ENCODE results near the gene NELL2. TPM values are rescaled to one million over a fixed set of nuclear protein-coding genes. Genes with fewer than 3 reads are reported as not detected.

Gene NELL2
- total and polyA plus RNA-seq, 4 donors = 1.1 to 3.8 (median 1.2) TPM; not detected in 1

GRCh38 chr12:44819884-44820283 lies 56.2 kb downstream of the NELL2 start:
- H3K36me3 ChIP-seq (ENCODE audit: control insufficient read depth in 1 of 2, insufficient read depth in 2 of 2, low read length in 1 of 2) = no peaks in the 10 kb centered on the region
- no peaks in the 10 kb centered on the region for H3K9me3 ChIP-seq (ENCODE audit: control insufficient read depth, low read length)
- H3K27ac ChIP-seq (ENCODE audit: low read depth in 1 of 2, low read length in 2 of 2) = no peak overlapping the region
- no peak overlapping the region for H3K4me3 ChIP-seq (ENCODE audit: low read length in 2 of 2)
- WGBS, 2 donors = 77 to 82% methylated on average over 4 of the region's 4 CpGs
- no peaks in the 10 kb centered on the region for H3K27me3 ChIP-seq (ENCODE audit: control insufficient read depth in 1 of 2, insufficient read depth in 2 of 2, low read length in 1 of 2)
- H3K4me1 ChIP-seq (ENCODE audit: control insufficient read depth in 1 of 2, insufficient read depth in 2 of 2, low read length in 2 of 2) = no peaks in the 10 kb centered on the region
- intact Hi-C loops (cut with DNase I) = no loop called here
- DNase-seq (no peak), ATAC-seq (ENCODE audit: low FRiP score) (no peak)

DNA sequence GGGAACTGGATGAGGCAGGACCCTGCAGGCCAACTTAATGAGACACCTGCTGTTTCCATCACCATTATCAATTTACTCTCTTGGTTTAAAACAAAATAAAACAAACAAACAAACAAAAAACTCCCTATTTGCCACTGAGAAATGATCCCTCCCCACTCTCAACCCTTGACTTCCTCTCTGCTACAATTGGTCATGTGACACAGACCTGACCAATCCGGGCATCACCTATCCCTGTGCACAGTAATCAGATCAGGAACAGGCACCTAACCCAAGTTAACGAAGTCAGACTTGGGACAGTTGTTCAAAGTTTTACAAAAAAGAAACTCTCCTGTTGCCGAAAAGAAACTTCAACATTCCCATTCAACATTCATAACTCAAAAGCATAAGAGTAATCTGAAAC lies 58.4 kb downstream of the NELL2 start:
- intact Hi-C loops (cut with DNase I) = no loop called here
- Histone ChIP-seq H3K4me3 (ENCODE audit: low read length in 2 of 2) (no peak overlapping the region), H3K4me1 (ENCODE audit: control insufficient read depth in 1 of 2, insufficient read depth in 2 of 2, low read length in 2 of 2) (no peaks in the 10 kb centered on the region), H3K36me3 (ENCODE audit: control insufficient read depth in 1 of 2, insufficient read depth in 2 of 2, low read length in 1 of 2) (no peaks in the 10 kb centered on the region), H3K27me3 (ENCODE audit: control insufficient read depth in 1 of 2, insufficient read depth in 2 of 2, low read length in 1 of 2) (no peaks in the 10 kb centered on the region), H3K27ac (ENCODE audit: low read depth in 1 of 2, low read length in 2 of 2) (no peak overlapping the region), H3K9me3 (ENCODE audit: control insufficient read depth, low read length) (no peaks in the 10 kb centered on the region)
- ATAC-seq (ENCODE audit: low FRiP score) = no peak
- WGBS, 2 donors = 88 to 93% methylated on average over 3 of the region's 3 CpGs
- no peak for DNase-seq

DNA sequence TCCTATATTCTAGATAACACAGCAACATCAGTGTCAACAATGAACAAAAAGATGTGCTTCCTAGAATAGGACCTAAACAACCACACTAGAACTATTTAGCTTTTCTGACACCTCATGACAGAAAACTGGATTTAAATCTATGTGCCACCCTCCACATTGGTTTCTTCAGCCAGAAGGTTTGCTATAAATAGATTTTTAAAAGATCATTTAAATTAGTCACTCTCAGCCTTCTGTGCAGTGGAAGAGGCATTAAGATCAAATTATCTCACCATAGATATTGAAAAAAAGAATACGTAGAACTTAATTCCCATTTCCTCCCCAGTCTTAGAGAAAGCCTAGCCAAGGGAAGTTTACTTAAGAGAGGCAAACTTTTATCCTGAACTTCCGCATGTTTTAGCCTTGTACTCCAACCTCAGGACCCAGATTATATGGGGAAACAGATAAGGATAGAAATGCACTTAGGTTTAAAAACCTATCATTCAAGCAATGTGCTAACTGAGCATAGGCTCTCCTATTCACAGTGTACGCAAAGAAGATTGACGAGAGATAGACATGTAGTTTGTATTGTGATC lies 59.6 kb downstream of the NELL2 start:
- intact Hi-C loops (cut with DNase I) = no loop called here
- no peak overlapping the region for H3K27ac ChIP-seq (ENCODE audit: low read depth in 1 of 2, low read length in 2 of 2)
- WGBS, 2 donors = 58 to 63% methylated on average over 4 of the region's 4 CpGs
- H3K9me3 ChIP-seq (ENCODE audit: control insufficient read depth, low read length) = no peaks in the 10 kb centered on the region
- no peaks in the 10 kb centered on the region for H3K4me1 ChIP-seq (ENCODE audit: control insufficient read depth in 1 of 2, insufficient read depth in 2 of 2, low read length in 2 of 2)
- no peaks in the 10 kb centered on the region for H3K27me3 ChIP-seq (ENCODE audit: control insufficient read depth in 1 of 2, insufficient read depth in 2 of 2, low read length in 1 of 2)
- ATAC-seq (ENCODE audit: low FRiP score) = no peak
- H3K36me3 ChIP-seq (ENCODE audit: control insufficient read depth in 1 of 2, insufficient read depth in 2 of 2, low read length in 1 of 2) = no peaks in the 10 kb centered on the region
- DNase-seq = no peak
- no peak overlapping the region for H3K4me3 ChIP-seq (ENCODE audit: low read length in 2 of 2)

- no peak for ATAC-seq (ENCODE audit: low FRiP score)
- Histone ChIP-seq H3K4me1 (ENCODE audit: control insufficient read depth in 1 of 2, insufficient read depth in 2 of 2, low read length in 2 of 2) (no peaks in the 10 kb centered on the region), H3K9me3 (ENCODE audit: control insufficient read depth, low read length) (no peaks in the 10 kb centered on the region), H3K27me3 (ENCODE audit: control insufficient read depth in 1 of 2, insufficient read depth in 2 of 2, low read length in 1 of 2) (no peaks in the 10 kb centered on the region), H3K4me3 (ENCODE audit: low read length in 2 of 2) (no peak overlapping the region), H3K36me3 (ENCODE audit: control insufficient read depth in 1 of 2, insufficient read depth in 2 of 2, low read length in 1 of 2) (no peaks in the 10 kb centered on the region), H3K27ac (ENCODE audit: low read depth in 1 of 2, low read length in 2 of 2) (no peak overlapping the region)
- intact Hi-C loops (cut with DNase I) = no loop called here
- DNase-seq = no peak
- 97 to 100% methylated on average over 1 of the region's 1 CpG for WGBS, 2 donors
Observed at GRCh38 chr12:44812062-44812461, 64.1 kb downstream of the NELL2 start.

- Histone ChIP-seq H3K27ac (ENCODE audit: low read depth in 1 of 2, low read length in 2 of 2) (no peak overlapping the region), H3K27me3 (ENCODE audit: control insufficient read depth in 1 of 2, insufficient read depth in 2 of 2, low read length in 1 of 2) (no peaks in the 10 kb centered on the region), H3K9me3 (ENCODE audit: control insufficient read depth, low read length) (no peaks in the 10 kb centered on the region), H3K36me3 (ENCODE audit: control insufficient read depth in 1 of 2, insufficient read depth in 2 of 2, low read length in 1 of 2) (no peaks in the 10 kb centered on the region), H3K4me1 (ENCODE audit: control insufficient read depth in 1 of 2, insufficient read depth in 2 of 2, low read length in 2 of 2) (no peaks in the 10 kb centered on the region), H3K4me3 (ENCODE audit: low read length in 2 of 2) (no peak overlapping the region)
- DNase-seq (no peak), ATAC-seq (ENCODE audit: low FRiP score) (no peak)
- intact Hi-C loops (cut with DNase I) = no loop called here
Observed at GRCh38 chr12:44804068-44804467, 72.0 kb downstream of the NELL2 start.

- intact Hi-C loops (cut with DNase I) = no loop called here
- no peaks in the 10 kb centered on the region for H3K9me3 ChIP-seq (ENCODE audit: control insufficient read depth, low read length)
Observed at GRCh38 chr12:44795970-44796369, 80.1 kb downstream of the NELL2 start.

DNA sequence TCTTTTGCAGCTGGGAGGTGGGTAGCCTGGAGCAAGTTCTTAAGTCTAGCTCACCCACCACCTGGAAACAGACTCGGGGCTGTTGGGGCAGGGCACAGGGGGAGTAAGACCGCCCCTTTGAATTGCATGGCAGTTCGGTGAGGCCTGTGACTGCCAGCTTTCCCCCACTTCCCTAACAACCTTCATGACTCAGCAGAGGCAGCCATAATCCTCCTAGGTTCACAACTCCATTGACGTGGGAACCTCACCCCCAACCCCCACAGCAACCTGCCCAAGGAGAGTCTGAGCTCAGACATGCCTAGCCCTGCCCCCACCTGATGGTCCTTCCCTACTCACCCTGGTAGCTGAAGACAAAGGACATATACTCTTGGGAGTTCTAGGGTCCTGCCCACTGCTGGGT lies 87.4 kb downstream of the NELL2 start:
- H3K9me3 ChIP-seq (ENCODE audit: control insufficient read depth, low read length) = no peaks in the 10 kb centered on the region
- WGBS, 2 donors = 78 to 79% methylated on average over 3 to 4 of the region's 4 CpGs
- no peak for ATAC-seq (ENCODE audit: low FRiP score)
- H3K27ac ChIP-seq (ENCODE audit: low read depth in 1 of 2, low read length in 2 of 2) = no peak overlapping the region
- no peaks in the 10 kb centered on the region for H3K27me3 ChIP-seq (ENCODE audit: control insufficient read depth in 1 of 2, insufficient read depth in 2 of 2, low read length in 1 of 2)
- no peak for DNase-seq
- no peak overlapping the region for H3K4me3 ChIP-seq (ENCODE audit: low read length in 2 of 2)
- intact Hi-C loops (cut with DNase I) = no loop called here
- H3K4me1 ChIP-seq (ENCODE audit: control insufficient read depth in 1 of 2, insufficient read depth in 2 of 2, low read length in 2 of 2) = no peaks in the 10 kb centered on the region
- no peaks in the 10 kb centered on the region for H3K36me3 ChIP-seq (ENCODE audit: control insufficient read depth in 1 of 2, insufficient read depth in 2 of 2, low read length in 1 of 2)

More at GRCh38 chr12:44795970-44796369, 80.1 kb downstream of the NELL2 start:
- no peak overlapping the region for H3K4me3 ChIP-seq (ENCODE audit: low read length in 2 of 2)
- no peak for DNase-seq
- H3K4me1 ChIP-seq (ENCODE audit: control insufficient read depth in 1 of 2, insufficient read depth in 2 of 2, low read length in 2 of 2) = no peaks in the 10 kb centered on the region
- no peak overlapping the region for H3K27ac ChIP-seq (ENCODE audit: low read depth in 1 of 2, low read length in 2 of 2)
- H3K36me3 ChIP-seq (ENCODE audit: control insufficient read depth in 1 of 2, insufficient read depth in 2 of 2, low read length in 1 of 2) = no peaks in the 10 kb centered on the region
- no peaks in the 10 kb centered on the region for H3K27me3 ChIP-seq (ENCODE audit: control insufficient read depth in 1 of 2, insufficient read depth in 2 of 2, low read length in 1 of 2)
- no peak for ATAC-seq (ENCODE audit: low FRiP score)

DNA sequence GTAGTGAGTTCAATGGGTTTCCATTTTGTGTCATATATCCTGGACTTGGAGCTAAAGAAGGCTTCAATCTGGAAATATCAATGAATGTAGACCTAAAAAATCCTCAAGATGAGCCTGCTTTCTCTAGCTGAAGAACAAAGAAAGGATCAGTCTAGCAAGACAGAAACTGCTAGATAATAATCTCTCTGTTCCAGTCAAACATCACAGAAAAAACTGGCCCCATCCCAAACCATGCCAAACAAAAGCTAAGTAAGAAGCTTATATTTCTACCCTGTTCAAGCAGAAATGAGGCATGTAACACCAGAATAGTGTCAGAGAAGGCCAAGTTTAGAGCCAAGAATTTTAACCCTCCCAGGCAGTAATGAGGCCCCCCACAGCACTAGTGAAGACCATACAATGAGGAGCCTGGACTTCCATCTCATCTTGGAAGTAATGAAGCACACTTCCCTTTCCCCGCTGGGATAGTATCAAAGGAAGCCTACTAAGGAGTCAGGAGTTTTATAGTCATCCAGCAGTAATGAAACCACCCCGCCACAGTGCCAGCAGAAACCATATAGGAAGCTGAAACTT lies 95.8 kb downstream of the NELL2 start:
- ATAC-seq (ENCODE audit: low FRiP score) (no peak), DNase-seq (no peak)
- Histone ChIP-seq H3K27ac (ENCODE audit: low read depth in 1 of 2, low read length in 2 of 2) (no peak overlapping the region), H3K9me3 (ENCODE audit: control insufficient read depth, low read length) (peaks cover 3% of the 10 kb centered on the region), H3K4me1 (ENCODE audit: control insufficient read depth in 1 of 2, insufficient read depth in 2 of 2, low read length in 2 of 2) (no peaks in the 10 kb centered on the region), H3K27me3 (ENCODE audit: control insufficient read depth in 1 of 2, insufficient read depth in 2 of 2, low read length in 1 of 2) (no peaks in the 10 kb centered on the region), H3K36me3 (ENCODE audit: control insufficient read depth in 1 of 2, insufficient read depth in 2 of 2, low read length in 1 of 2) (no peaks in the 10 kb centered on the region), H3K4me3 (ENCODE audit: low read length in 2 of 2) (no peak overlapping the region)
- intact Hi-C loops (cut with DNase I) = no loop called here
- WGBS, 2 donors = 79 to 89% methylated on average over 2 of the region's 2 CpGs

DNA sequence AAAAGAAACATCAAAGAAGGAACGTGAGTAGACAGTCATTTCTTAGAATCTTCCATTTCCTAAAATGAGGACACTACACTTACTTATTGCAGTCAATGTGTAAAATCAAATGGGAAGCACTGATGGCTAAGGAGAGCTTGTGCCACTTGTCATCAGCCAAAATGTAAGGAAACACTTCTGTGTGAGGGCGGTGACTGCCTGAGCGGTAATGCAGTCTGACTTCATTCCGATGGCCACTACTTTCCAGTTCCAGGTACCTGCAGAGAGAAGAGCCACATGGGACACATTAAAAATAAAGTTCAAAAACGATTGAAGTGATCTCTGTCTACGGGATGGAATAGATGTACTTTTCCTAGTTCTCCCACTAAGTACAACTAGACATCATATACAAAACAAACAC lies 96.3 kb downstream of the NELL2 start:
- Histone ChIP-seq H3K9me3 (ENCODE audit: control insufficient read depth, low read length) (peaks cover 3% of the 10 kb centered on the region), H3K4me1 (ENCODE audit: control insufficient read depth in 1 of 2, insufficient read depth in 2 of 2, low read length in 2 of 2) (no peaks in the 10 kb centered on the region), H3K4me3 (ENCODE audit: low read length in 2 of 2) (no peak overlapping the region), H3K27me3 (ENCODE audit: control insufficient read depth in 1 of 2, insufficient read depth in 2 of 2, low read length in 1 of 2) (no peaks in the 10 kb centered on the region), H3K27ac (ENCODE audit: low read depth in 1 of 2, low read length in 2 of 2) (no peak overlapping the region), H3K36me3 (ENCODE audit: control insufficient read depth in 1 of 2, insufficient read depth in 2 of 2, low read length in 1 of 2) (no peaks in the 10 kb centered on the region)
- intact Hi-C loops (cut with DNase I) = no loop called here
- ATAC-seq (ENCODE audit: low FRiP score) = no peak
- DNase-seq = no peak
- WGBS, 2 donors = 83 to 86% methylated on average over 6 of the region's 6 CpGs
